Measurements from ENCODE around the gene SLC39A11. TPM values are rescaled to one million over a fixed set of nuclear protein-coding genes. Genes with fewer than 3 reads are reported as not detected.

Gene SLC39A11
- total RNA-seq, 1 experiment from 2014 or later, result 46.4 TPM

DNA sequence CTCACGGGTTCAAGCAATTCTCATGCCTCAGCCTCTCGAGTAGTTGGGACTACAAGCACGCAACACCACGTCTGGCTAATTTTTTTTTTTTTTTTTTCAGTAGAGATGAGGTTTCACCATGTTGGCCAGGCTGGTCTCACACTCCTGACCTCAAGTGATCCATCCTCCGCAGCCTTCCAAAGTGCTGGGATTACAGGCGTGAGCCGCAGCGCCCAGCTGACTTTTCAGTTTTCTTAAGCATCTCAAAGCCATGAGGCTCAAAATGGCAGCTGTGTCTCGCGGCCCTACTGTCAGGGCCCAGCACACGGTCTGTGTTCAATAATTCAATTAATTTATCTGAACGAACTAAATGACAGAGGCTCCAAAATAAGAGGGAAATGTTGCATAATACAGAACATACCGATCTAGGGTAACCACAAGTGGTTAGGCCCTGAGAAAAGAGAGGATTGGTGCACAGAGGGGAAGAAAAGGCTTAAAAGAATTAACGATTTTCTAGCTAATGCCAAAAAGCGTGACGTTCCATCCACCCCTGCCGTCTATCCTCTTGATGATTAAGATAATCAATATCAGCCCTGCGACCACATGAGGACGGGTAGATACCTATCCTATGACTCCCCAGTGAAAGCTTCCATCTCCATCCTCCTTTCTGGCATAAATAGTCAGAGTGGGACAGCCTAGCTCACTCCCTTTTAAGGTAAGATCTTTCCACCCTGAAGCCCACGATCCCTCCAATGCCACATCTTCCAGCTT lies 136.9 kb downstream of the SLC39A11 start:
- RAD21 ChIA-PET (ENCODE audit: low non-redundant PET in 1 of 2, low total read pairs in 2 of 2, uncharacterized antibody in 2 of 2, unreplicated experiment in 2 of 2), result no interaction called here
- H3K9ac ChIP-seq (ENCODE audit: low read length), result no peak overlapping the region
- H3K79me2 ChIP-seq (ENCODE audit: insufficient read depth, low read length), result no peaks in the 10 kb centered on the region
- no peak overlapping the region for H3K4me2 ChIP-seq (ENCODE audit: low read length)
- H3K27ac ChIP-seq (ENCODE audit: low read depth, low read length), result no peak overlapping the region
- ATAC-seq, result no peak
- H3K9me2 ChIP-seq (ENCODE audit: insufficient read depth), result no peaks in the 10 kb centered on the region
- H3K9me3 ChIP-seq (ENCODE audit: control insufficient read depth in 1 of 2, insufficient read depth in 1 of 2, low read depth in 1 of 2, low read length in 2 of 2), result no peaks in the 10 kb centered on the region
- H3K4me3 ChIP-seq (replicated peaks in 1 of 2; ENCODE audit: low read depth in 1 of 2, low read length in 2 of 2), result no peak overlapping the region
- no peak for DNase-seq (ENCODE audit: low read depth, low spot score)
- H3K36me3 ChIP-seq (ENCODE audit: control insufficient read depth in 1 of 2, insufficient read depth in 2 of 2, low read length in 2 of 2), result no peaks in the 10 kb centered on the region
- no TSS peak for BruUV-seq (replicated peaks)
- intact Hi-C loops (cut with micrococcal nuclease), result no loop called here
- H2AFZ ChIP-seq (ENCODE audit: low read depth, low read length, poor library complexity, severe bottlenecking), result no peak overlapping the region
- H4K20me1 ChIP-seq (ENCODE audit: insufficient read depth), result no peaks in the 10 kb centered on the region
- POLR2A ChIA-PET, result interaction anchor here (0.7 kb wide), 1 partner anchor 17 kb away, joined by 4 read pairs; no protein-coding TSS in a partner anchor
- CTCF ChIA-PET, result no interaction called here
- H3K4me1 ChIP-seq (ENCODE audit: control insufficient read depth in 1 of 2, insufficient read depth in 2 of 2, low read length in 2 of 2), result peaks cover 0 to 19% of the 10 kb centered on the region in 2 experiments; a peak in 1 of 4 replicates
- TF ChIP-seq ZFX (IDR thresholded peaks at IDR 0.05), result no peak
- no peak for TF ChIP-seq FOSL1 (IDR thresholded peaks at IDR 0.05; ENCODE audit: low read depth)
- no peak for TF ChIP-seq EZH2 (IDR thresholded peaks at IDR 0.05)
- TF ChIP-seq ELF1 (IDR thresholded peaks at IDR 0.05; ENCODE audit: borderline replicate concordance, low read depth), result no peak
- no peak for TF ChIP-seq TCF7L2 (IDR thresholded peaks at IDR 0.05; ENCODE audit: borderline replicate concordance, extremely low read depth, insufficient read depth, insufficient read length)
- no peak for TF ChIP-seq CEBPB (IDR thresholded peaks at IDR 0.05; ENCODE audit: low read depth)
- TF ChIP-seq, protein P1, sequence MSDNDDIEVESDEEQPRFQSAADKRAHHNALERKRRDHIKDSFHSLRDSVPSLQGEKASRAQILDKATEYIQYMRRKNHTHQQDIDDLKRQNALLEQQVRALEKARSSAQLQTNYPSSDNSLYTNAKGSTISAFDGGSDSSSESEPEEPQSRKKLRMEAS (IDR thresholded peaks at IDR 0.05), result no peak
- TF ChIP-seq CBX3 (IDR thresholded peaks at IDR 0.05; ENCODE audit: low read depth), result no peak
- no peak for TF ChIP-seq SRF (IDR thresholded peaks at IDR 0.05; ENCODE audit: low read depth)
- H3K27me3 ChIP-seq (ENCODE audit: insufficient read depth, low read length), result no peaks in the 10 kb centered on the region

DNA sequence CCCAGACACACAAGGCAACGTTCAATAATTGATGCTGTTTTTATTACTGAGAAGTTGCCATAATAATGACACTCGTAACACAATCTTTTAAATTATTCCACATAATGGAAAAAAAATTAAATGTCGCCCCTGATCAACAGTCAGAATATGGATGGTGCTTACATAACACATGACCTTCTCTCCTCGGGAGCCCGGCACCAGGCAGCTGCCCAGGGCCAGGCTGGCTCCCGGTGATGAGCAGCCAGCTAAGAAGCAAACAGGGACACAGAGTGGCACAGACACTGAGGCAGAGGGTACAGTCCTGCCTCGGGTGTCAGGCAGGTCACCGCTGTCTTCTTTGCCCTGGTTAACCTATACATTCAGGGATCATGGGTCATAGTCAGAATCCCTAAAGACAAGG lies 137.9 kb downstream of the SLC39A11 start:
- no peak overlapping the region for H3K4me3 ChIP-seq (replicated peaks in 1 of 2; ENCODE audit: low read depth in 1 of 2, low read length in 2 of 2)
- ChIA-PET POLR2A (interaction anchor here (0.7 kb wide), 1 partner anchor 18 kb away, joined by 4 read pairs; no protein-coding TSS in a partner anchor), CTCF (no interaction called here), RAD21 (ENCODE audit: low non-redundant PET in 1 of 2, low total read pairs in 2 of 2, uncharacterized antibody in 2 of 2, unreplicated experiment in 2 of 2) (interaction anchor here in 1 of 2 experiments (0.7 kb wide), 1 partner anchor 226 kb away, joined by 6 read pairs; no protein-coding TSS in a partner anchor)
- no peak overlapping the region for H3K9ac ChIP-seq (ENCODE audit: low read length)
- H3K9me3 ChIP-seq (ENCODE audit: control insufficient read depth in 1 of 2, insufficient read depth in 1 of 2, low read depth in 1 of 2, low read length in 2 of 2), result no peaks in the 10 kb centered on the region
- no peaks in the 10 kb centered on the region for H4K20me1 ChIP-seq (ENCODE audit: insufficient read depth)
- DNase-seq (ENCODE audit: low read depth, low spot score) (no peak), ATAC-seq (no peak)
- no TSS peak for BruUV-seq (replicated peaks)
- no peak overlapping the region for H2AFZ ChIP-seq (ENCODE audit: low read depth, low read length, poor library complexity, severe bottlenecking)
- H3K36me3 ChIP-seq (ENCODE audit: control insufficient read depth in 1 of 2, insufficient read depth in 2 of 2, low read length in 2 of 2), result no peaks in the 10 kb centered on the region
- no peaks in the 10 kb centered on the region for H3K9me2 ChIP-seq (ENCODE audit: insufficient read depth)
- intact Hi-C loops (cut with micrococcal nuclease), result no loop called here
- H3K27ac ChIP-seq (ENCODE audit: low read depth, low read length), result no peak overlapping the region
- no peak overlapping the region for H3K4me2 ChIP-seq (ENCODE audit: low read length)
- no peaks in the 10 kb centered on the region for H3K27me3 ChIP-seq (ENCODE audit: insufficient read depth, low read length)
- H3K4me1 ChIP-seq (ENCODE audit: control insufficient read depth in 1 of 2, insufficient read depth in 2 of 2, low read length in 2 of 2), result peaks cover 0 to 19% of the 10 kb centered on the region in 2 experiments; a peak in 1 of 4 replicates
- H3K79me2 ChIP-seq (ENCODE audit: insufficient read depth, low read length), result no peaks in the 10 kb centered on the region
- TF ChIP-seq EGR1 (IDR thresholded peaks at IDR 0.05; ENCODE audit: low read depth), result no peak
- no peak for TF ChIP-seq CBX3 (IDR thresholded peaks at IDR 0.05; ENCODE audit: low read depth)
- TF ChIP-seq YY1 (IDR thresholded peaks at IDR 0.05; ENCODE audit: extremely low read depth, insufficient replicate concordance, low read depth, low read length), result no peak
- TF ChIP-seq, protein P2, sequence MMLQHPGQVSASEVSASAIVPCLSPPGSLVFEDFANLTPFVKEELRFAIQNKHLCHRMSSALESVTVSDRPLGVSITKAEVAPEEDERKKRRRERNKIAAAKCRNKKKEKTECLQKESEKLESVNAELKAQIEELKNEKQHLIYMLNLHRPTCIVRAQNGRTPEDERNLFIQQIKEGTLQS (IDR thresholded peaks at IDR 0.05), result no peak
- TF ChIP-seq ZFX (IDR thresholded peaks at IDR 0.05), result no peak
- no peak for TF ChIP-seq SRF (IDR thresholded peaks at IDR 0.05; ENCODE audit: low read depth)
- no peak for TF ChIP-seq EZH2phosphoT487 (IDR thresholded peaks at IDR 0.05; ENCODE audit: borderline replicate concordance)
- TF ChIP-seq POLR2A (IDR thresholded peaks at IDR 0.05; ENCODE audit: borderline replicate concordance, extremely low read depth, insufficient read depth, insufficient read length), result no peak
- TF ChIP-seq TCF7L2 (IDR thresholded peaks at IDR 0.05; ENCODE audit: borderline replicate concordance, extremely low read depth, insufficient read depth, insufficient read length), result no peak
- TF ChIP-seq SP1 (IDR thresholded peaks at IDR 0.05; ENCODE audit: low read depth), result no peak
- TF ChIP-seq, protein P1 (IDR thresholded peaks at IDR 0.05), result no peak
- TF ChIP-seq, protein P3, sequence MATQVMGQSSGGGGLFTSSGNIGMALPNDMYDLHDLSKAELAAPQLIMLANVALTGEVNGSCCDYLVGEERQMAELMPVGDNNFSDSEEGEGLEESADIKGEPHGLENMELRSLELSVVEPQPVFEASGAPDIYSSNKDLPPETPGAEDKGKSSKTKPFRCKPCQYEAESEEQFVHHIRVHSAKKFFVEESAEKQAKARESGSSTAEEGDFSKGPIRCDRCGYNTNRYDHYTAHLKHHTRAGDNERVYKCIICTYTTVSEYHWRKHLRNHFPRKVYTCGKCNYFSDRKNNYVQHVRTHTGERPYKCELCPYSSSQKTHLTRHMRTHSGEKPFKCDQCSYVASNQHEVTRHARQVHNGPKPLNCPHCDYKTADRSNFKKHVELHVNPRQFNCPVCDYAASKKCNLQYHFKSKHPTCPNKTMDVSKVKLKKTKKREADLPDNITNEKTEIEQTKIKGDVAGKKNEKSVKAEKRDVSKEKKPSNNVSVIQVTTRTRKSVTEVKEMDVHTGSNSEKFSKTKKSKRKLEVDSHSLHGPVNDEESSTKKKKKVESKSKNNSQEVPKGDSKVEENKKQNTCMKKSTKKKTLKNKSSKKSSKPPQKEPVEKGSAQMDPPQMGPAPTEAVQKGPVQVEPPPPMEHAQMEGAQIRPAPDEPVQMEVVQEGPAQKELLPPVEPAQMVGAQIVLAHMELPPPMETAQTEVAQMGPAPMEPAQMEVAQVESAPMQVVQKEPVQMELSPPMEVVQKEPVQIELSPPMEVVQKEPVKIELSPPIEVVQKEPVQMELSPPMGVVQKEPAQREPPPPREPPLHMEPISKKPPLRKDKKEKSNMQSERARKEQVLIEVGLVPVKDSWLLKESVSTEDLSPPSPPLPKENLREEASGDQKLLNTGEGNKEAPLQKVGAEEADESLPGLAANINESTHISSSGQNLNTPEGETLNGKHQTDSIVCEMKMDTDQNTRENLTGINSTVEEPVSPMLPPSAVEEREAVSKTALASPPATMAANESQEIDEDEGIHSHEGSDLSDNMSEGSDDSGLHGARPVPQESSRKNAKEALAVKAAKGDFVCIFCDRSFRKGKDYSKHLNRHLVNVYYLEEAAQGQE (IDR thresholded peaks at IDR 0.05; ENCODE audit: low read depth), result no peak
- TF ChIP-seq ELF1 (IDR thresholded peaks at IDR 0.05; ENCODE audit: borderline replicate concordance, low read depth), result no peak
